ENCODE measurements around the gene MAGI2. TPM values are rescaled to one million over a fixed set of nuclear protein-coding genes. Genes with fewer than 3 reads are reported as not detected.

MAGI2 gene
- total and polyA plus RNA-seq, 4 donors = 0.37 to 4.1 (median 1.4) TPM

DNA sequence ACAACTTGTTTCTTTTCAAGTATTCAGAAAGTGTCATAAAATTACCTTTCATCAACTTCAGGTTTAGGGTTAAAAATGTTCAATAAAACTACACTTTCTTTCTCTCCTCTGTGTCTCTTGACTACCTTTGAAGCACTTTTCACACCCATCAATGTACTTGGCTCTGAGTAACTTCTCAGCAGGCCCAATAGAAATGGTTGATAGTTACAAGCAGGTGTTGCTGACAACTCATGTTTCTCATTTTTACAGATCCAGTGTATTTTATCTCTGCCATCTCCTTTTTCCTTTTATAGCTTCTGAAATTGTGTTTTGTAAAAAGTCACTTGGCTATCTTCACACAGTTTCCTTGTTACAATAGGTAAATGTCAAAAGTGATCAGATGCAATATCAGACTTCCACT is 1306.9 kb downstream of the MAGI2 start:
- Histone ChIP-seq H3K4me1 (ENCODE audit: control insufficient read depth in 4 of 4, insufficient read depth in 4 of 4, low read length in 3 of 4) (no peaks in the 10 kb centered on the region), H3K27me3 (ENCODE audit: control insufficient read depth in 4 of 4, insufficient read depth in 4 of 4, low read length in 3 of 4) (no peaks in the 10 kb centered on the region), H3K36me3 (ENCODE audit: control insufficient read depth in 4 of 4, insufficient read depth in 3 of 4, low read depth in 1 of 4, low read length in 3 of 4) (no peaks in the 10 kb centered on the region), H3K9ac (ENCODE audit: low read depth in 1 of 2, low read length in 2 of 2) (no peak overlapping the region), H3K27ac (ENCODE audit: low read depth in 1 of 2, low read length in 2 of 2) (no peak overlapping the region), H3K9me3 (ENCODE audit: control insufficient read depth in 4 of 4, low read length in 3 of 4) (no peaks in the 10 kb centered on the region), H3K4me3 (ENCODE audit: low read depth in 1 of 3, low read length in 3 of 3) (no peak overlapping the region)
- TF ChIP-seq, protein P1, sequence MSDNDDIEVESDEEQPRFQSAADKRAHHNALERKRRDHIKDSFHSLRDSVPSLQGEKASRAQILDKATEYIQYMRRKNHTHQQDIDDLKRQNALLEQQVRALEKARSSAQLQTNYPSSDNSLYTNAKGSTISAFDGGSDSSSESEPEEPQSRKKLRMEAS (IDR thresholded peaks at IDR 0.05) = no peak
- TF ChIP-seq RAD21 (IDR thresholded peaks at IDR 0.05) (no peak), RXRA (IDR thresholded peaks at IDR 0.05) (no peak), NR2F2 (IDR thresholded peaks at IDR 0.05) (no peak), EGR1 (IDR thresholded peaks at IDR 0.05; ENCODE audit: low read depth in 2 of 2) (no peak), TAF1 (conservative IDR thresholded peaks at IDR 0.05) (no peak), SP1 (IDR thresholded peaks at IDR 0.05) (no peak), GABPA (IDR thresholded peaks at IDR 0.05 in 1 of 2, conservative IDR thresholded peaks at IDR 0.05 in 1 of 2) (no peak), HNF4G (IDR thresholded peaks at IDR 0.05) (no peak), JUND (IDR thresholded peaks at IDR 0.05) (no peak), FOXA2 (IDR thresholded peaks at IDR 0.05) (no peak)
- TF ChIP-seq, protein P2, sequence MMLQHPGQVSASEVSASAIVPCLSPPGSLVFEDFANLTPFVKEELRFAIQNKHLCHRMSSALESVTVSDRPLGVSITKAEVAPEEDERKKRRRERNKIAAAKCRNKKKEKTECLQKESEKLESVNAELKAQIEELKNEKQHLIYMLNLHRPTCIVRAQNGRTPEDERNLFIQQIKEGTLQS (IDR thresholded peaks at IDR 0.05) = no peak
- TF ChIP-seq, protein P3, sequence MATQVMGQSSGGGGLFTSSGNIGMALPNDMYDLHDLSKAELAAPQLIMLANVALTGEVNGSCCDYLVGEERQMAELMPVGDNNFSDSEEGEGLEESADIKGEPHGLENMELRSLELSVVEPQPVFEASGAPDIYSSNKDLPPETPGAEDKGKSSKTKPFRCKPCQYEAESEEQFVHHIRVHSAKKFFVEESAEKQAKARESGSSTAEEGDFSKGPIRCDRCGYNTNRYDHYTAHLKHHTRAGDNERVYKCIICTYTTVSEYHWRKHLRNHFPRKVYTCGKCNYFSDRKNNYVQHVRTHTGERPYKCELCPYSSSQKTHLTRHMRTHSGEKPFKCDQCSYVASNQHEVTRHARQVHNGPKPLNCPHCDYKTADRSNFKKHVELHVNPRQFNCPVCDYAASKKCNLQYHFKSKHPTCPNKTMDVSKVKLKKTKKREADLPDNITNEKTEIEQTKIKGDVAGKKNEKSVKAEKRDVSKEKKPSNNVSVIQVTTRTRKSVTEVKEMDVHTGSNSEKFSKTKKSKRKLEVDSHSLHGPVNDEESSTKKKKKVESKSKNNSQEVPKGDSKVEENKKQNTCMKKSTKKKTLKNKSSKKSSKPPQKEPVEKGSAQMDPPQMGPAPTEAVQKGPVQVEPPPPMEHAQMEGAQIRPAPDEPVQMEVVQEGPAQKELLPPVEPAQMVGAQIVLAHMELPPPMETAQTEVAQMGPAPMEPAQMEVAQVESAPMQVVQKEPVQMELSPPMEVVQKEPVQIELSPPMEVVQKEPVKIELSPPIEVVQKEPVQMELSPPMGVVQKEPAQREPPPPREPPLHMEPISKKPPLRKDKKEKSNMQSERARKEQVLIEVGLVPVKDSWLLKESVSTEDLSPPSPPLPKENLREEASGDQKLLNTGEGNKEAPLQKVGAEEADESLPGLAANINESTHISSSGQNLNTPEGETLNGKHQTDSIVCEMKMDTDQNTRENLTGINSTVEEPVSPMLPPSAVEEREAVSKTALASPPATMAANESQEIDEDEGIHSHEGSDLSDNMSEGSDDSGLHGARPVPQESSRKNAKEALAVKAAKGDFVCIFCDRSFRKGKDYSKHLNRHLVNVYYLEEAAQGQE (IDR thresholded peaks at IDR 0.05) = no peak
- TF ChIP-seq, protein P4, sequence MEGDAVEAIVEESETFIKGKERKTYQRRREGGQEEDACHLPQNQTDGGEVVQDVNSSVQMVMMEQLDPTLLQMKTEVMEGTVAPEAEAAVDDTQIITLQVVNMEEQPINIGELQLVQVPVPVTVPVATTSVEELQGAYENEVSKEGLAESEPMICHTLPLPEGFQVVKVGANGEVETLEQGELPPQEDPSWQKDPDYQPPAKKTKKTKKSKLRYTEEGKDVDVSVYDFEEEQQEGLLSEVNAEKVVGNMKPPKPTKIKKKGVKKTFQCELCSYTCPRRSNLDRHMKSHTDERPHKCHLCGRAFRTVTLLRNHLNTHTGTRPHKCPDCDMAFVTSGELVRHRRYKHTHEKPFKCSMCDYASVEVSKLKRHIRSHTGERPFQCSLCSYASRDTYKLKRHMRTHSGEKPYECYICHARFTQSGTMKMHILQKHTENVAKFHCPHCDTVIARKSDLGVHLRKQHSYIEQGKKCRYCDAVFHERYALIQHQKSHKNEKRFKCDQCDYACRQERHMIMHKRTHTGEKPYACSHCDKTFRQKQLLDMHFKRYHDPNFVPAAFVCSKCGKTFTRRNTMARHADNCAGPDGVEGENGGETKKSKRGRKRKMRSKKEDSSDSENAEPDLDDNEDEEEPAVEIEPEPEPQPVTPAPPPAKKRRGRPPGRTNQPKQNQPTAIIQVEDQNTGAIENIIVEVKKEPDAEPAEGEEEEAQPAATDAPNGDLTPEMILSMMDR (IDR thresholded peaks at IDR 0.05; ENCODE audit: low read depth, low read length, missing input control) = no peak
- no peak for DNase-seq (ENCODE audit: low spot score)

DNA sequence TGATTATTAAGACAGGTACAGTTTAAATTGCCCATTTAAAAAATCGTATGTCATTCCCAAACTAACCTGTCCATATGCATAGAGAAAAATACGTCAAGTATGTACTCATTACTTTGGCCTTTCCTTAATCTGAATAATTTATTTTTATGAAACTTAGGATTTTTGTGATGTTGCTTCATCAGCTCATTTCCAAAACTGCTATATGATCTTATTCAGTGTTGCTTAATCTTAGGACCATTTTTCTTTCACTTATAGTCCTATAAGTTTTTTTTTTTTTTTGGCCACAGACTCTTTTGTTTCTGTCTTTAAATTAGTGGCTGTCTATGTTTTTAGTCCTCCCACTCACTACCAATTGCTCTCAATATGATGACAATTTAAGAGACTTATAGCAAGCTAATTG is 1309.8 kb downstream of the MAGI2 start:
- H3K9me3 ChIP-seq (ENCODE audit: control insufficient read depth in 4 of 4, low read length in 3 of 4) = no peaks in the 10 kb centered on the region
- no peak overlapping the region for H3K9ac ChIP-seq (ENCODE audit: low read depth in 1 of 2, low read length in 2 of 2)
- no peak overlapping the region for H3K4me3 ChIP-seq (ENCODE audit: low read depth in 1 of 3, low read length in 3 of 3)
- DNase-seq (ENCODE audit: low spot score) = no peak
- H3K4me1 ChIP-seq (ENCODE audit: control insufficient read depth in 4 of 4, insufficient read depth in 4 of 4, low read length in 3 of 4) = no peaks in the 10 kb centered on the region
- 90% methylated on average over 2 of the region's 2 CpGs for whole genome bisulfite sequencing
- H3K36me3 ChIP-seq (ENCODE audit: control insufficient read depth in 4 of 4, insufficient read depth in 3 of 4, low read depth in 1 of 4, low read length in 3 of 4) = no peaks in the 10 kb centered on the region
- no peak overlapping the region for H3K27ac ChIP-seq (ENCODE audit: low read depth in 1 of 2, low read length in 2 of 2)
- no peaks in the 10 kb centered on the region for H3K27me3 ChIP-seq (ENCODE audit: control insufficient read depth in 4 of 4, insufficient read depth in 4 of 4, low read length in 3 of 4)
- TF ChIP-seq, protein P5, sequence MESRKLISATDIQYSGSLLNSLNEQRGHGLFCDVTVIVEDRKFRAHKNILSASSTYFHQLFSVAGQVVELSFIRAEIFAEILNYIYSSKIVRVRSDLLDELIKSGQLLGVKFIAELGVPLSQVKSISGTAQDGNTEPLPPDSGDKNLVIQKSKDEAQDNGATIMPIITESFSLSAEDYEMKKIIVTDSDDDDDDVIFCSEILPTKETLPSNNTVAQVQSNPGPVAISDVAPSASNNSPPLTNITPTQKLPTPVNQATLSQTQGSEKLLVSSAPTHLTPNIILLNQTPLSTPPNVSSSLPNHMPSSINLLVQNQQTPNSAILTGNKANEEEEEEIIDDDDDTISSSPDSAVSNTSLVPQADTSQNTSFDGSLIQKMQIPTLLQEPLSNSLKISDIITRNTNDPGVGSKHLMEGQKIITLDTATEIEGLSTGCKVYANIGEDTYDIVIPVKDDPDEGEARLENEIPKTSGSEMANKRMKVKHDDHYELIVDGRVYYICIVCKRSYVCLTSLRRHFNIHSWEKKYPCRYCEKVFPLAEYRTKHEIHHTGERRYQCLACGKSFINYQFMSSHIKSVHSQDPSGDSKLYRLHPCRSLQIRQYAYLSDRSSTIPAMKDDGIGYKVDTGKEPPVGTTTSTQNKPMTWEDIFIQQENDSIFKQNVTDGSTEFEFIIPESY (IDR thresholded peaks at IDR 0.05) = no peak
- TF ChIP-seq FOXA2 (IDR thresholded peaks at IDR 0.05) (no peak), GABPA (IDR thresholded peaks at IDR 0.05 in 1 of 2, conservative IDR thresholded peaks at IDR 0.05 in 1 of 2) (no peak), HNF4A (conservative IDR thresholded peaks at IDR 0.05) (no peak), NR2F2 (IDR thresholded peaks at IDR 0.05) (no peak)
- TF ChIP-seq, protein P3 (IDR thresholded peaks at IDR 0.05) = no peak
- TF ChIP-seq, protein P1 (IDR thresholded peaks at IDR 0.05) = no peak
- TF ChIP-seq, protein P4 (IDR thresholded peaks at IDR 0.05; ENCODE audit: low read depth, low read length, missing input control) = no peak

Data from liver (tissue), 9 donors.